Activated CD4-positive, alpha-beta T cell treated with anti-CD3 and anti-CD28 coated beads, Interleukin-2, amount 50 U/mL, for 4 hours (primary cell): Measurements from ENCODE around the gene GTF2I.
"Not testable (repeated sequence)": the region's sequence is repeated elsewhere in the genome, so short reads cannot be mapped to it uniquely, and the experiment has no call there.

Source experiments
- DNase-seq, 2 experiments: peaks; one replicate each; pipeline ENCODE4 v3.0.0-alpha.2; 2020

The GTF2I gene

GRCh38 chr7:74657692-74658177 is at the start of gene GTF2I:
GTF2I (plus strand) TSS chr7:74657718; CDS start chr7:74689129, 31,411 bp downstream.
- DNase-seq: peak in 1 of 2 experiments; percentile 24

- no peak for DNase-seq
These were observed 45.3 kb upstream of the GTF2I start for GRCh38 chr7:74612015-74612829.

- DNase-seq: no peak
These were observed 41.4 kb upstream of the GTF2I start for GRCh38 chr7:74615933-74616780.

- DNase-seq: no peak
These were observed 40.3 kb upstream of the GTF2I start for GRCh38 chr7:74617180-74617744.

- DNase-seq: no peak
These were observed 38.2 kb upstream of the GTF2I start for GRCh38 chr7:74619235-74619860.

GRCh38 chr7:74622228-74622749 is 35.2 kb upstream of the GTF2I start:
- no peak for DNase-seq

GRCh38 chr7:74623135-74623534 is 34.4 kb upstream of the GTF2I start:
- DNase-seq: no peak

GRCh38 chr7:74625446-74625845 is 32.1 kb upstream of the GTF2I start:
- DNase-seq: no peak

- DNase-seq: no peak
These were observed 29.7 kb upstream of the GTF2I start for GRCh38 chr7:74627661-74628411.

- no peak for DNase-seq
These were observed 25.0 kb upstream of the GTF2I start for GRCh38 chr7:74632505-74632904.

- no peak for DNase-seq
These were observed 24.0 kb upstream of the GTF2I start for GRCh38 chr7:74633451-74633921.

GRCh38 chr7:74637745-74638144 is 19.8 kb upstream of the GTF2I start:
- DNase-seq: no peak

GRCh38 chr7:74650055-74650454 is 7.5 kb upstream of the GTF2I start:
- peak; percentile 80 to 83 for DNase-seq

- DNase-seq: not testable (repeated sequence)
These were observed 6.9 kb upstream of the GTF2I start for GRCh38 chr7:74650493-74651132.

GRCh38 chr7:74651133-74651504 is 6.4 kb upstream of the GTF2I start:
- not testable (repeated sequence) for DNase-seq

GRCh38 chr7:74653686-74654181 is 3.8 kb upstream of the GTF2I start:
- no peak for DNase-seq

- no peak for DNase-seq
These were observed 2.7 kb upstream of the GTF2I start for GRCh38 chr7:74654811-74655210.

- no peak for DNase-seq
These were observed 2.2 kb upstream of the GTF2I start for GRCh38 chr7:74655324-74655723.

GRCh38 chr7:74655768-74656440 is 1.6 kb upstream of the GTF2I start:
- no peak for DNase-seq

- DNase-seq: peak; percentile 52 to 59
These were observed 1.1 kb upstream of the GTF2I start for GRCh38 chr7:74656441-74656836.
